Raji (cell line): ENCODE data around the gene MFAP4.

Experiments
- POLR2A ChIP-seq: IDR thresholded peaks from 2 replicates; pipeline ENCODE4 v1.6.1; 2011; ENCODE audit warnings: low read depth, low read length, control low read depth; ENCODE audit not compliant: insufficient read depth

The MFAP4 gene

DNA sequence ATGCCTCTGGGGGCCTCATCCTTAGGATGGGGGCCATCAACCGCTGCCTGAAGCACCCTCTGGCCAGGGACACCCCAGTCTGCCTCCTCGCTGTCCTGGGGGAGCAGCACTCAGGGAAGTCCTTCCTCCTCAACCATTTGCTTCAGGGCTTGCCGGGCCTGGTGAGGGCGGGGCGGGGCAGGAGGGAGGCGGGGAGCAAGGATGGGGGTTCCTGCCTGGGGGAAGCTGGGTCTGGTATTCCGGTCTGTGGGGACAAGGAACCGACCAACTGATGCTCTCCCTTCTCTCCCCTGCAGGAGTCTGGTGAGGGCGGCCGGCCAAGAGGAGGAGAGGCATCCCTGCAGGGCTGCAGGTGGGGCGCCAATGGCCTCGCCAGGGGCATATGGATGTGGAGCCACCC lies 26.0 kb upstream of the MFAP4 start:
- TF ChIP-seq POLR2A, result no peak

DNA sequence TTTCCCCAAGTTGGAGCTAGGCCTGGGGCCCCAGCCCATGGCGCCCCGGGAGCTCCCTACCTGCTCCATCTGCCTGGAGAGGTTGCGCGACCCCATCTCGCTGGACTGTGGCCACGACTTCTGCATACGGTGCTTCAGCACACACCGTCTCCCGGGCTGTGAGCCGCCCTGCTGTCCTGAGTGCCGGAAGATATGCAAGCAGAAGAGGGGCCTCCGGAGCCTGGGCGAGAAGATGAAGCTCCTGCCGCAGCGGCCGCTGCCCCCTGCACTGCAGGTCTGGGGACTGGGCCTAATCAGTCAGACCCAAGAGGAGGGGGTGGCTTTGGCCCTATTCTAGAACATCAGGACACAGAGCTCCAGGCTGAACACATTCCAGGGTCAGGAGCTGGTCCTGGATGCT lies 25.5 kb upstream of the MFAP4 start:
- TF ChIP-seq POLR2A, result no peak

DNA sequence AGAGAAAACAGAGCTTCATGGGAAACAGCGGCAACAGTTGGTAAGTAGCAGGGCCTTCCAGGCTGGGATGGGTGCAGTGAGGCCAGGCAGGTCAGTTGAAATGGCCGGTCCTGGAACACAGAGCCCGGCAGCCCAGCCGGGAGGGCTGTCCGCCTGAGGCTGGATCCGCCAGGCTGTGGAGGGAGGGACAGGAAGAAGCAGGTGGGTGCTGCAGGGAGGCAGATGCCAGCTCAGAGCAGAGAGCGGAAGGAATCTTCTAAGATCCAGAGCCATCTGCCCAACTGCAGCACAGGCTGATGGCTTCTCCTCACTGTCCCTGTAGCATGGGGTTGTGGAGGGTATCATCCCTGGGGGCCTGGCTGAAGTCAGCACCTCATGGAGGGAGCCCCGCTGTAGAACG lies 24.6 kb upstream of the MFAP4 start:
- no peak for TF ChIP-seq POLR2A

DNA sequence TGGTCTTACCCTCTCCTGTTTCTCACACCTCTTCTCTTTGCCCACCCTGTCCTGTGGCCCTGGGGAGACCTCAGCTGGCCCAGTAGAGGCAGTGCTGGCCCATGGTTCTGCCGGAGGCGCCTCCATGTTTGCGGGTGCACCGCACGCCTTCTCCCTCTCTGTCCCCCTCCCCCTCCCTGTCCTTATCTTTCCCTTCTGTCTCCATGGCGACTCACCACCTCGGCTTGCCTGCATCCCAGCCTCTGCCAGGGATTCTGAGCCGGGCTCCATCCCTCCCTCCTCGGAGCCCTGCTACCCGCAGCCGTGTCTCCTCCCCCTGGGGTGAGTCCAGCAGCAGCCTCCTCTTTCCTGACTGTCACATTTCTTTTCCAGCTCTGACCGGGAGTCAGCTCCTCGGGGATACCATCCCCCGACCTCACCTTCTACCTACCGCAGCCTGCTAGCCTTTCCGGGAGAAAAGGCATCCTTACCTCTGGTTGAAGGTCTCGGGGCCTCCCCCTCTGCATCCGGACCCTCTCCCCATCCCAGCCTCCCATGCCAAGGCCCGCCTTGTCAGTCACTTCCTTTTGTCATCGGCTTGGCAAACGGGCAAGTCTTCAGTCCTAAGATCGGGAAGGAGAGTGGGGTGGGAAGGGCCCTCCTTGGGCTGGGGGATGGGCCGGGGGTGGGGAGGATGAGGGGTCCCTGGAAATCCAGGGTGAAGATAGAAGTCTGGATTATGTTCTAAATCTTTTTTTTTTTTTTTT lies 24.1 kb upstream of the MFAP4 start, which contains the start of gene RNF112:
Gene RNF112, plus strand, starts transcription at position 358 of the 746 bp plus-strand sequence. Its CDS starts 177 bp downstream, at position 535.
- no peak for TF ChIP-seq POLR2A

DNA sequence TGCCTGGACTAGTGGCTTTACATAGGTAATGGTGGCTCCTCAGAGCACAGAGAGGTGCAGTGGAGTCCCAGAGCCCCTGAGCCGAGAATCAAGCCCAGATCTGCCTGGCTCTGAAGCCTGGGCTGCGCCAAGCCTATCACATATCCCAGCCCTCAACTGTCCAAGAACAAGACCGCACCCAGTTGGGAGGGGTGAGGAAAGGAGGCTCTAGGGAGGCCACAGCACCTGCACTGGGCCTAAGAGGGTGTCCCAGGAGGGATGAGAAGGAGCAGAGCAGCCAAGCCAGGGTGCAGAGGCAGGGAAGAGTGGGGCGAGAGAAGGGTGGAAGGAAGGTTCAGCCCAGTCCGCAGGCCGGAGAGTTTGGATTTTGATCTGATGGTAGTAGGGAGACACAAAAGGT lies 23.1 kb upstream of the MFAP4 start:
- TF ChIP-seq POLR2A, result no peak

DNA sequence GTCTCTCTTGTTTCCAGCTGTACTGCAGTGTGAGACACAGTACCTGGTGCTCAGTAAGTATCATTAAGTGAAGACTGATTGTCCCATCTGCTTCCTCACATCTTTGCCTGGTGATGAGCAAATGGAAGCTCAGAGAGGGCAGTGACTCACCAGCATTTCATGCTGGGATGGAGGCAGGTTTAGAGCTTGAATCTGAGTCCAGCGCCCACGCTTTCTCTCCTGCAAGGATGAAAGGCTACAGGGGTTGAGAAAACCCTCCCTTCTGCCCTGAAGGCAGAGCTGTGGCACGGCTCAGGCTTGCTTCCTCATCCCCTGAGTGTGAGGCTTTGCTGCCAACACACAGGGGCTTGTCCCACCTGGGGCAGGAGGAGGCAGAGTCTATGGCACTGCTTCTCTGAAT lies 22.5 kb upstream of the MFAP4 start:
- no peak for TF ChIP-seq POLR2A

DNA sequence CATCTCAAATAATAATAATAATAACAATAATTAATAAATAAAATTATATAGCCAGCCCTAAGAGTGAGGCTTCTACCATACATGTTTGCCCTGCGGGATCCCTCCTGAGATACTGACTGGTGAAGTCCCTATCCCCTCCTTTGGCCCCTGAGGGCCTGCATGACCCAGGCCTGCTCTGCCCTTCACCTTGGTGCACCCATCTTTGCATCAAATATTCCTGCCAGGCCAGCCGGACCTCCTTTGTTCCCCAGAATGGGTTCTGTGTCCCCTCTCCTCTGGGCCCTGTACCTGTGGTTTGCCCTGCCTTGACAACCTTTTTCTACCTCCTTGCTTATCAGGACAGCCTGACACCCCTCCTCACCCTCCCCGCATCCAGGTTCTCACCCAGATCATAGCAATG lies 22.1 kb upstream of the MFAP4 start:
- TF ChIP-seq POLR2A, result no peak

DNA sequence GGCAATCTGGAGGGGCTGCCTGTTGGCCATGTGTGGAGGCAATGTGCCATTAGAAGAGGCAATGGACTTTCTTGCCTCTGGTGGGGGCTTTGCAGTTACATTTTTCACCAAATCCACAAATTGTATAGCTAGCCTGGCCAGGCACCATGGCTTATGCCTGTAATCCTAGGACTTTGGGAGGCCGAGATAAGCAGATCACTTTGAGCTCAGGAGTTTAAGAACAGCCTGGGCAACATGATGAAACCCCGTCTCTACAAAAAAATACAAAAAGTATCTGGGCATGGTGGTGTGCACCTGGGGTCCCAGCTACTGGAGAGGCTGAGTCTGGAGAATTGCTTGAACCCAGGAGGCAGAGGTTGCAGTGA lies 21.3 kb upstream of the MFAP4 start:
- no peak for TF ChIP-seq POLR2A

DNA sequence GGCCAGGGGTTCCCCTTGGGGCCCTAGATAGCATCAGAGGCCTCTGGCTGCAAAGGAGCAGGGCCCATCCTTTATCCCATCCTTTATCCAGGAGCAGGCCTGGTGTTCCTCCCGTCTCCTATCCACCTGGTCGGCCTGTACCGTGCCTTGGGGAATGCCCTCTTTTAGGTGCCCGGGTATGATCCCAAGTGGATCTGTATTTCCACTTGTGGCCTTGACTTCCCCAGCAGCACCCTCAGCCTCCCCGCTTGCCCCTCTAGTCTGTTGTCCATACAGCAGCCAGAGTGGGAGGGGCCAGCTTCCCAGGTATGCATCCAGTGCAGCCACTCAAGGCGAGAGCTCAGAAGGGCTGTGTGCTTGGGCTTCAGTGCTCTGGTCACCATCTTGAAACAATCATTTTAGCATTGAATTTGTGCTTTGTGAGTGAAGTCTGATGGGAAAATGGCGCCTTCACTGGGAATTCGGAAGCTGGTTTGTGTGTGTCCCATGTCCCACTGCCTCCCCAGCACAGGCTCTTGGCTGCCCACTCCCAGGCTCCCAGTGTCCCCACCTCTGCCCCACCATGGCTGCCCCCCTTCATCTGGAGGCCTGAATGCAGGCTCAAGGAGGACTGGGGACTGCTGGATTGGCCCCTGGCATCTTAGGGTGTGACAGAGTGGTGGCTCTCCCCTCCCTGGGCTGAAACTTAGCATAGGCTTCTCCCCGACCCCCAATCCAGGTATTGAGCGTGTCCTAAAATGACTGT lies 20.8 kb upstream of the MFAP4 start:
- TF ChIP-seq POLR2A, result no peak

DNA sequence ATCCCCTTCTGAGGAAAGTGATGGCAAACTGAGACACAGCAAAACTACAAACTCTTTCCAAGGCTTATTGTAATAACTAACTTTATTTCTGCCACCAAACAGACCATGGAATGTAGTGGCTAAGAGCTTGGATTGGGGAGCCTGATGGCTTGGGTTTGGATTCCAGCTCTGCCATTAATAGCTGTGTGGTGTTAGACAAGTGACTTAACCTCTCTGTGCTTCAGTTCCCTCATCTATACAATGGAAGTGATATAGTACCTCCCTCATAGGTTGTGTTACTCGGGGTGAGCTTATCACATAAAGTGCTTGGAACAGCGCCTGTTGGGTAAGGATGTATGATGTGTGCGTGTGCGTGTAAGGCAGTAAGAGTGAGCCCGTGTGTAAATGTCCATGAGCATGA lies 18.1 kb upstream of the MFAP4 start:
- no peak for TF ChIP-seq POLR2A

DNA sequence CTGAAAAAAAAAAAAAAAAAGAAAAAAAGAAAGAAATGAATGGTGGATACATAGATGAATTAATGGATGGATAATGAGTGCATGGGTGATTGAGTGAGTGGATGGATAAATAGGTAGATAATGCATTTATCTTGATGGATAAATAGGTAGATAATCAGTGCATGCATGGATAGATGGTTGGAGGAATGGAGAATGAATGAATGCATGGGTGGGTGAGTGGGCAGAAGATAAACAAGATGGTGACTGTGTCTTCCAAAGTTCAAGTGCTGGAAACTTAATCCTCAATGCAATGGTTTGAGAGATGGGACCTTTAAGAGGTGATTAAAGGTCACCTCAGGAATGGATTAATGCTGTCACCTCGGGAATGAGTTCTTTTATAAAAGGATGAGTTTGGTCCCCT lies 17.3 kb upstream of the MFAP4 start:
- TF ChIP-seq POLR2A, result no peak

DNA sequence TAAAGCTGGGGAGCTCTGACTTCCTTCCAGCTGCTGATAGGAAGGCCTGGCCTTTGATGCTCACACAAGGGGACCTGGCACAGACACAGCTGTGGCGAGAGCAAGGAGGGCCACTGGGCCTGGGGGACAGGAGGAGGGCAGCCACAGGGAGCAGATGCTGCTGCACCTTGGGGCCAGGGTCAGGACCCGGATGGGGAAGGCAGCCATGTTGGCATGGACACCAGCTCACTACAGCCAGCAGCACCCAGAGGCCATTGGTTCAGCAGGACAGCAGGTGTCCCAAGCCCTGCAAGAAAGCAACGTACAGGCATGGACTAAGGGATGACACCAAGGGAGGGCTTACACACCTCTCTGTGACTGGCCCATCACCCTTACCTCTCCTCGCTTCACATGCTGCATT lies 16.0 kb upstream of the MFAP4 start:
- TF ChIP-seq POLR2A, result no peak

DNA sequence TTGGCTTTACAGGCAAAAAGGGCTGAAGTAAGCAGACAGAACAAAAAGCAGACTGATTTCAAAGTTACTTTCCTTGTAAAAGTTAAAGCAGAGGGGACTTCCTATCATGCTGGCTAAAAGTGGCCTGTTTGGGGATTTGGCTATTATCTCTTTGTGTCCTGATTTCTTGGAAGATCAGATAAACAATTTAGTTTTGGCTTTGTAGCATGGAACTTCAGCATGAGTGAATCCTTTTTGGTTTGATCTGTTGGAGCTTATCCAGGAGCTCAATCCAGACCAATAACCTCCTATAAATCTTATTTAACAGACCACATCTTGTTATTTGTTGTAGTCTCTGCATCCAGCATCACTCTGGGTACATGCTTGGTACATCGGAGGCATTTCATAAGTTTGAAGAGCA lies 15.2 kb upstream of the MFAP4 start:
- TF ChIP-seq POLR2A, result no peak

DNA sequence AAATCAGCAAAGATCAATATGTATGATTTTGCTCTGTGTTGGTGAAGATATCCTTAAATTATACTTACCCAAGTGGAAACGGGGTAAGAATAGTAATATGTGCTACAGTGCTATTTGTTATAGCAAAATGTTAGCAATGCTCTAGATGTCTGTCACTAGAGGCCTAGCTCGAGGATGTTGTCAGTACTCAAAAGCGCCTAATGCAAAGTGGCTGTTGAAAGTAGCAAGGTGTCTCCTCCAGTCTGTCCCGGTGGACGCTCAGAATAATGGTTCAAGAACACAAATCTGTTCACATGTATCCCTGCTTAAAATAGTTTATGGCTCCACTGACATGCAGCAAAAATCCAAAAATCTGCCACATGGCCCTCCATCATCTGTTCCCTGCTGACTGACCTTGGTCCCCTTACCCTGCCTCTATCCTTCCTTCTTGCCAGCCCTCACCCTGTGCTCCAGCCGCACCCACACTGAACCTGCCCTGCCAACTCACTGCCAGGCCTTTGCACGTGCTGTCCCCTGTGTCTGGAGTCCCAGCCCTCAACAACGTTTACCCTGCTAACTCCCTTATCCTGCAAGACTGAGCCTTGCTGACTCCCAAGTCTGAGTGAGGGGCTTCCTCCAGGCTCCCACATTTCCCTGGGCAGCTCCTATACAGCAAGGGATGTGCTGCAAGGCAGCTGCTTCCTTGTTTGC lies 14.5 kb upstream of the MFAP4 start:
- no peak for TF ChIP-seq POLR2A

DNA sequence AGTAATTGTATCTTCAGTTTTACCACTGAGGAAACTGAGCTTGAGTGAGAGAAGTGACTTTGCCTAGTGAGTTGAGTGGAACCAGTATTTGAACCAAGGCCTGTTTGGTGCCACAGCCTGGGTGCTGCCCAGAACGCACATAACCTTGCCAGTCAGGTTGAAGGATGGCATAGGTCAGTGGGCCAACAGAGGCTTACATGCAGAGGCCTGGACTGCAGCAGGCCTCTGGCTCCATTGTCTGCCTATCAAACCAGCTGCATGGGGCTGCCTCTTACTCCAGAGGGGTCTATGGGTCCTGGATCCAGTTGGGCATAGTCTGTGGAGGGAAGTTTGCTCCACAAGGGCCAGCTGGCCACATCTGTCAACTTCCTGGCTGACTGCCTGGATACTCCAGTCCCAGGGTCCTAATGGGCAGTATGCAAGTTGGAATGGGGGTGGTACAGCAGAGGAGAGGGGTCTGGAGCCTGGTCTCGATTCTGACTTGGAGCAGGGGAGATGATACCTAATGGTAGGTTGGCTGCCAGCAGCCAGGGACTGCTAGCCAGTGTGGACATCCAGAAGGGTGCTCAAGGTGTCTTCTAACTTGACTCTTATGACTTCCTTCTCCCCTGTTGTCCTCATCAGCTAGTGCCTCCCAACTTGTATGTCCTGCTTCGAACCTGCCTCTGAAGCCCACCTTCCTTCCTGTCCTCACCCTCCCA lies 12.9 kb upstream of the MFAP4 start:
- TF ChIP-seq POLR2A, result no peak
